ENCODE data around the gene LRRC36. TPM values are rescaled to one million over a fixed set of nuclear protein-coding genes. Genes with fewer than 3 reads are reported as not detected.
A peak's percentile ranks its signal among the peaks of the same experiment; 100 is the strongest.

Gene LRRC36
- total RNA-seq, 4 donors from 2014 or later = not detected

GRCh38 chr16:67394155-67395104 is 67.8 kb downstream of the LRRC36 start:
- Histone ChIP-seq H3K4me1 (peaks cover 53 to 68% of the 10 kb centered on the region in 2 donors), H3K4me3 (peak overlapping the region; percentile 52 to 60 (median 57))
- ATAC-seq = no peak

GRCh38 chr16:67395105-67395457 is 68.5 kb downstream of the LRRC36 start:
- TF ChIP-seq CTCF (IDR thresholded peaks at IDR 0.05 in 4 of 5, conservative IDR thresholded peaks at IDR 0.05 in 1 of 5) (no peak), POLR2A (IDR thresholded peaks at IDR 0.05) (no peak)
- no peak for DNase-seq
- in situ Hi-C loops (cut with MboI; ENCODE audit: low sequenced_read_pairs in 4 of 4) = no loop called here
- Histone ChIP-seq H3K9me3 (no peaks in the 10 kb centered on the region), H3K4me3 (no peak overlapping the region), H3K27me3 (no peaks in the 10 kb centered on the region), H3K4me1 (peaks cover 55 to 68% of the 10 kb centered on the region in 2 donors), H3K27ac (peak overlapping the region in 3 of 4 donors; percentile 18 to 82 (median 70)), H3K36me3 (no peaks in the 10 kb centered on the region)
- intact Hi-C loops (cut with DNase I; ENCODE audit: low total_unique reads) = no loop called here
- no peak for ATAC-seq

More at GRCh38 chr16:67394155-67395104, 67.8 kb downstream of the LRRC36 start:
- Histone ChIP-seq H3K9me3 (no peaks in the 10 kb centered on the region), H3K27ac (peak overlapping the region; percentile 66 to 85 (median 75)), H3K36me3 (no peaks in the 10 kb centered on the region), H3K27me3 (no peaks in the 10 kb centered on the region)
- intact Hi-C loops (cut with DNase I; ENCODE audit: low total_unique reads) = no loop called here
- peak in 1 of 2 donors; percentile 14 for DNase-seq
- in situ Hi-C loops (cut with MboI; ENCODE audit: low sequenced_read_pairs in 4 of 4) = no loop called here
- TF ChIP-seq POLR2A (IDR thresholded peaks at IDR 0.05) (no peak), CTCF (IDR thresholded peaks at IDR 0.05 in 4 of 5, conservative IDR thresholded peaks at IDR 0.05 in 1 of 5) (no peak)

- H3K27ac ChIP-seq = peak overlapping the region; percentile 18 to 70 (median 58)
- intact Hi-C loops (cut with DNase I; ENCODE audit: low total_unique reads) = no loop called here
- TF ChIP-seq POLR2A (IDR thresholded peaks at IDR 0.05) (no peak), CTCF (IDR thresholded peaks at IDR 0.05 in 4 of 5, conservative IDR thresholded peaks at IDR 0.05 in 1 of 5) (no peak)
- no peak overlapping the region for H3K4me3 ChIP-seq
- no peaks in the 10 kb centered on the region for H3K9me3 ChIP-seq
- no peak for DNase-seq
- in situ Hi-C loops (cut with MboI; ENCODE audit: low sequenced_read_pairs in 4 of 4) = no loop called here
- ATAC-seq = no peak
- H3K27me3 ChIP-seq = no peaks in the 10 kb centered on the region
- no peaks in the 10 kb centered on the region for H3K36me3 ChIP-seq
- peaks cover 53 to 66% of the 10 kb centered on the region in 2 donors for H3K4me1 ChIP-seq
Measured at GRCh38 chr16:67395458-67396158, 69.0 kb downstream of the LRRC36 start.

GRCh38 chr16:67396159-67397035 is 69.8 kb downstream of the LRRC36 start:
- peaks cover 45 to 60% of the 10 kb centered on the region in 2 donors for H3K4me1 ChIP-seq
- intact Hi-C loops (cut with DNase I; ENCODE audit: low total_unique reads) (no loop called here), in situ Hi-C loops (cut with MboI; ENCODE audit: low sequenced_read_pairs in 4 of 4) (no loop called here)
- H3K4me3 ChIP-seq = no peak overlapping the region
- TF ChIP-seq POLR2A (IDR thresholded peaks at IDR 0.05) (no peak), CTCF (IDR thresholded peaks at IDR 0.05 in 4 of 5, conservative IDR thresholded peaks at IDR 0.05 in 1 of 5) (no peak)
- no peaks in the 10 kb centered on the region for H3K27me3 ChIP-seq
- peak overlapping the region; percentile 60 to 72 (median 66) for H3K27ac ChIP-seq
- H3K36me3 ChIP-seq = no peaks in the 10 kb centered on the region
- H3K9me3 ChIP-seq = no peaks in the 10 kb centered on the region
- DNase-seq = peak; percentile 52 to 72
- peak; percentile 20 to 27 for ATAC-seq
